Purkinje cell (primary cell): ENCODE measurements around the gene ZFP42. TPM values are rescaled to one million over a fixed set of nuclear protein-coding genes. Genes with fewer than 3 reads are reported as not detected.

ENCODE experiments used
- polyA plus RNA-seq: library from polyadenylated mRNA; unstranded; fragments of >200 nt; fragmentation: Nextera tagmentation; gene quantifications from 2 replicates; pipeline ENCODE4 v1.2.1, GENCODE V29; 2014

The ZFP42 gene
- not detected in 2 replicates for polyA plus RNA-seq

DNA sequence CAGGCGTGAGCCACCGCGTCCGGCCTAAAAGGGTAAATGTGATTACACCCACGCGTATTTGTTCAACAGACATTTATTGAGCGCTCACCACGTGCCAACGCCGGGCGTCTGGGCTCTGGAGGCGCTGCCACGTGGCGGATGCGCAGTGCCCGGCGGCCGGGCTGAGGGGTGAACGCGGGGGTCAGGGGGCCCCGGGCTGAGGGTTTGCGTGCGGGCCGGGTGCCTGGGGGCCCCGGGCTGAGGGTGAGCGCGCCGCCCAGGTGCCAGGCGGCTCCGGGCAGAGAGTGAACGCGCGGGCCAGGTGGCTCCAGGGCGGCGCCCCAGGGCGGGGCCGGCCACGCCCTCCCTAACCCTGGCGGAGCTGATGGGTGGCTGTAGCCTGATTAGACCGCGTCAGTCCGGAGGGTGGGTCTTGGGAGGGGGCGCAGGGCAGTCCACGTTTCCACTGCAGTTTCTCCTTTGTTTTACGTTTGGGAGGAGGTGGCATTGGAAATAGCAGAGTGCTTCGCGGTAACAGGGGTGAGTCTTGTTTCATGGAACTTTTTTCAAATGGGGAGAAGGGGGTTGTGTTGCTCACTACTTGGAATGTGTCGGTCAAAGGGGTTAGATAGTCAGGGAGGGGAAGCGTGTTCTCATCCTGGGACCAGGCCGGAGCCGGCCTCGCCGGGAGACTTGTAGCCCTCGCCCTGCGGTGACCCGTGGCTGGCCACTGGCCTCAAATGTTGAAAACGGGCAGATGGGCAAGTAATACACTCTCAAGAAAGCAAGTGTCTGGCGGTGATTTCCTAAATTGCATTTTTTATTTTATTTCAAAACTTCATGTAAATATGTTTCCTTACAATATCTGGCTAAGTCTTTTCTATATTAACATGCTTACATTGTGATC lies at the start of gene ZFP42:
TSS of gene ZFP42 (plus strand) at position 450 of the 886 bp plus-strand sequence. CDS start 7,037 bp downstream, outside the sequence.

Other genes starting within 250 kb of the ZFP42 start
- not detected in 2 replicates for gene TRIML2, start 113.8 kb downstream of the ZFP42 start, polyA plus RNA-seq
- gene TRIML1, start 143.7 kb downstream of the ZFP42 start, polyA plus RNA-seq, result not detected in 2 replicates